Endodermal cell (in vitro differentiated cells): ENCODE results near the gene GCN1. TPM values are rescaled to one million over a fixed set of nuclear protein-coding genes. Genes with fewer than 3 reads are reported as not detected.

Experiments
- DNase-seq: peaks from one replicate; pipeline ENCODE4 v3.0.0-alpha.2; 2017
- H3K27ac ChIP-seq: 2 replicates; pipeline ENCODE4 v1.5.1; 2013; ENCODE audit warnings: mild to moderate bottlenecking, low read depth, low read length, moderate library complexity
- H3K27me3 ChIP-seq: 2 replicates; pipeline ENCODE4 v1.6.1; 2013; ENCODE audit warnings: mild to moderate bottlenecking, low read length, moderate library complexity; ENCODE audit not compliant: insufficient read depth, control insufficient read depth, poor library complexity, severe bottlenecking
- H3K36me3 ChIP-seq: 2 replicates; pipeline ENCODE4 v1.7.0; 2013; ENCODE audit warnings: mild to moderate bottlenecking, low read length, moderate library complexity; ENCODE audit not compliant: control insufficient read depth, insufficient read depth
- H3K4me1 ChIP-seq: one replicate; pipeline ENCODE4 v1.7.0; 2013; ENCODE audit warnings: low read length; ENCODE audit not compliant: control insufficient read depth, insufficient read depth
- H3K4me3 ChIP-seq: 2 replicates; pipeline ENCODE4 v1.5.1; 2013; ENCODE audit warnings: mild to moderate bottlenecking, low read length, moderate library complexity
- H3K9ac ChIP-seq: 2 replicates; pipeline ENCODE4 v1.6.1; 2013; ENCODE audit warnings: mild to moderate bottlenecking, low read length, moderate library complexity; ENCODE audit not compliant: poor library complexity, severe bottlenecking; ENCODE audit errors: extremely low read depth
- H3K9me3 ChIP-seq: 2 replicates; pipeline ENCODE4 v1.6.1; 2013; ENCODE audit warnings: mild to moderate bottlenecking, low read length, moderate library complexity; ENCODE audit not compliant: control insufficient read depth
- H3K27ac Mint-ChIP-seq: 2 replicates; pipeline ENCODE4 v1.8.0; 2020; ENCODE audit warnings: mixed read lengths
- H3K27me3 Mint-ChIP-seq: 2 replicates; pipeline ENCODE4 v1.8.0; 2021; ENCODE audit warnings: mild to moderate bottlenecking, mixed read lengths; ENCODE audit not compliant: insufficient read depth
- H3K36me3 Mint-ChIP-seq: 2 replicates; pipeline ENCODE4 v1.8.0; 2020; ENCODE audit warnings: low read depth, mixed read lengths
- H3K4me1 Mint-ChIP-seq: 2 replicates; pipeline ENCODE4 v1.8.0; 2020; ENCODE audit warnings: mixed read lengths
- H3K4me3 Mint-ChIP-seq: 2 replicates; pipeline ENCODE4 v1.8.0; 2020; ENCODE audit warnings: mild to moderate bottlenecking, moderate library complexity, mixed read lengths
- H3K9me3 Mint-ChIP-seq: 2 replicates; pipeline ENCODE4 v1.8.0; 2020; ENCODE audit warnings: mild to moderate bottlenecking, mixed read lengths
- CTCF ChIP-seq: fragments of 200-600 bp; sonication (generic); conservative IDR thresholded peaks from 2 replicates; pipeline ENCODE4 v1.5.0; 2021; ENCODE audit warnings: antibody characterized with exemption, mild to moderate bottlenecking
- WGBS, 2 experiments: methylation state at CpG; one replicate each; pipeline versions ENCODE4 v1.1.5 to v1.1.7; 2013; ENCODE audit warnings: missing lambda C conversion rate in 2 of 2, mixed read lengths in 1 of 2; ENCODE audit not compliant: insufficient coverage in 1 of 2, insufficient read length in 1 of 2; 5-methylcytosine and 5-hydroxymethylcytosine counted together
- total RNA-seq, 2 donors: library from RNA; stranded (reverse); fragmentation: NEBNext Ultra II Directional in 1 of 2; extraction: Animal tissue kit (Norgen Biotek cat#: 25700) in 1 of 2; gene quantifications; 2 replicates in 1 of 2; 3 replicates in 1 of 2; pipeline ENCODE4 v1.2.1, GENCODE V29; 2021

The GCN1 gene
- total RNA-seq, 2 donors from 2014 or later = 133 to 143 TPM

GRCh38 chr12:120230326-120230973 lies 35.9 kb upstream of the GCN1 start:
- DNase-seq = peak; percentile 100
- Histone ChIP-seq H3K9ac (peak overlapping the region; percentile 90), H3K27me3 (no peaks in the 10 kb centered on the region), H3K4me3 (peak overlapping the region; percentile 75), H3K9me3 (no peaks in the 10 kb centered on the region), H3K4me1 (peaks cover 73% of the 10 kb centered on the region), H3K27ac (peak overlapping the region; percentile 93), H3K36me3 (peaks cover 16% of the 10 kb centered on the region)
- no peaks in the 10 kb centered on the region for H3K27me3 Mint-ChIP-seq
- no peak for TF ChIP-seq CTCF
- peaks cover 85% of the 10 kb centered on the region for H3K4me1 Mint-ChIP-seq
- H3K9me3 Mint-ChIP-seq = no peaks in the 10 kb centered on the region
- peak overlapping the region; percentile 48 for H3K4me3 Mint-ChIP-seq
- H3K27ac Mint-ChIP-seq = peak overlapping the region; percentile 99
- WGBS, 2 experiments = 4 to 11% methylated on average over 3 to 9 of the region's 9 CpGs
- H3K36me3 Mint-ChIP-seq = peaks cover 12% of the 10 kb centered on the region

DNA sequence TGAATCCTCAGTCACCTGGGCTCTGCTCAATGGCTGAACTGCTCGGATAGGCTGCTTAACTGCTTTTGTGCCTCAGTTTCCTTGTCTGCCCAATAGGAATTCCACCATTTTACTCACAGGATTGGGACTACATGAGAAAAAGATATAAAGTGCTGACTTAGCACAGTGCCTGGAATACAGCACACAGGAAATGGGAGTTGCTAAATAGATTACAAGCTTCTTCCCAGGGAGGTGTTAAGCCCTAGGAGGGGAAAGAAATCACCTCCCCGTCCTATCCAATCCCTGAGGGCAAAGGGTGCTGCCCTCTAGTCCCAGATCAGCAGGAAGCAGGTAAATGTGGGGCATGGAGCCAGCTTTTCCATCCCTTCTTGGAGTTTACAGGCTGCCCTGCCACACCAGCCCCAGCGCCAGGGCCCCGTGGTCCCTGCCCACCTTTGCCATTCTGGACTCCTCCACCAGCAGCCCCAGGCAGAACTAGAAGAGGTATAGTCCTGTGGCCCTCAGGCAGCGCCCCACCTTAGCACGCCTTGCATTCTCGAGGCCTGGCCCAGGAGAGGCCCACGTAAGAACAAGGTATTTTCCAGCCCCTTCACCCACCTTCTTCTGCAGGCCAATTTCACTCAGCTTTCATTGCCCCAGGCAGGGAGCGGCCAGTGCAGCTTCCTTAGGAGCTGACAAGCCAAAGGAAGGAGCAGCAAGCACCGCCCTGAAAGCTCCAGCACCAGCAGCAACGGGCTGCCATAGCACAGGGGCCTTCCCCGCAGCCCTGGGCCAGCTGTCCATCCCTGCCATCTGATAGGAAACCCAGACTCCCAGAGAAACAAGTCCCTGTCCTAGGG lies 35.2 kb upstream of the GCN1 start:
- no peaks in the 10 kb centered on the region for H3K27me3 Mint-ChIP-seq
- H3K4me1 Mint-ChIP-seq = peaks cover 84% of the 10 kb centered on the region
- WGBS, 2 experiments = 44 to 53% methylated on average over 5 to 12 of the region's 12 CpGs
- no peaks in the 10 kb centered on the region for H3K9me3 ChIP-seq
- H3K4me3 Mint-ChIP-seq = peak overlapping the region; percentile 48
- H3K36me3 ChIP-seq = peaks cover 17% of the 10 kb centered on the region
- peaks cover 73% of the 10 kb centered on the region for H3K4me1 ChIP-seq
- H3K4me3 ChIP-seq = peak overlapping the region; percentile 75
- H3K36me3 Mint-ChIP-seq = peaks cover 16% of the 10 kb centered on the region
- no peaks in the 10 kb centered on the region for H3K27me3 ChIP-seq
- H3K9ac ChIP-seq = peak overlapping the region; percentile 87
- H3K27ac Mint-ChIP-seq = peak overlapping the region; percentile 99
- TF ChIP-seq CTCF = peak; percentile 22
- H3K9me3 Mint-ChIP-seq = no peaks in the 10 kb centered on the region
- peak overlapping the region; percentile 93 for H3K27ac ChIP-seq
- peak; percentile 91 for DNase-seq

DNA sequence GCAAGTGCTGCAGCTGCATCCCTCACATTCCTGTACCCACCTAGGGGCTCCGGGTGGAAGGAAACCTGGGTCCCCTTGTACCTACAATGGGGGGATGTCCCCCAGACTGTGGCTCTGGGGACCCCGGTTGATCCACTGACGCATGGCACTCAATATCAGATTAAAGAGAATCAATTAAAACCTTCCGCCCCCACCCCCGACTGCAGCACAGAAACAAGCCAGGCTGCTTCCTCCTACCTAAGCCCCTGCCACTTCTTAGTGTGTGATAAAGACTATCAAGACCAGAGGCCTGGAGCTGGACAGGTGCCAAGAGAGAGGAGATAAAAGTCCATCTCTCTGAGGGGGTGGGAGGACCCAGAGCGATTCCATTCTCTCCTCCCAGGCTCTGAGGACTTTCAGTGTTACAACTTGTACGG lies 34.6 kb upstream of the GCN1 start:
- no peak for TF ChIP-seq CTCF
- Mint-ChIP-seq H3K4me1 (peaks cover 80% of the 10 kb centered on the region), H3K4me3 (peak overlapping the region; percentile 48), H3K36me3 (peaks cover 16% of the 10 kb centered on the region), H3K9me3 (no peaks in the 10 kb centered on the region), H3K27ac (peak overlapping the region; percentile 99), H3K27me3 (no peaks in the 10 kb centered on the region)
- 26 to 29% methylated on average over 2 to 7 of the region's 7 CpGs for WGBS, 2 experiments
- Histone ChIP-seq H3K4me3 (peak overlapping the region; percentile 75), H3K27me3 (no peaks in the 10 kb centered on the region), H3K27ac (peak overlapping the region; percentile 78), H3K4me1 (peaks cover 71% of the 10 kb centered on the region), H3K36me3 (peaks cover 22% of the 10 kb centered on the region), H3K9ac (peak overlapping the region; percentile 87), H3K9me3 (no peaks in the 10 kb centered on the region)
- DNase-seq = no peak
